Measurements from ENCODE around the gene FCHO2. TPM values are rescaled to one million over a fixed set of nuclear protein-coding genes. Genes with fewer than 3 reads are reported as not detected.

The FCHO2 gene
- total RNA-seq, 2 donors from 2014 or later = 3.4 to 7.1 TPM

DNA sequence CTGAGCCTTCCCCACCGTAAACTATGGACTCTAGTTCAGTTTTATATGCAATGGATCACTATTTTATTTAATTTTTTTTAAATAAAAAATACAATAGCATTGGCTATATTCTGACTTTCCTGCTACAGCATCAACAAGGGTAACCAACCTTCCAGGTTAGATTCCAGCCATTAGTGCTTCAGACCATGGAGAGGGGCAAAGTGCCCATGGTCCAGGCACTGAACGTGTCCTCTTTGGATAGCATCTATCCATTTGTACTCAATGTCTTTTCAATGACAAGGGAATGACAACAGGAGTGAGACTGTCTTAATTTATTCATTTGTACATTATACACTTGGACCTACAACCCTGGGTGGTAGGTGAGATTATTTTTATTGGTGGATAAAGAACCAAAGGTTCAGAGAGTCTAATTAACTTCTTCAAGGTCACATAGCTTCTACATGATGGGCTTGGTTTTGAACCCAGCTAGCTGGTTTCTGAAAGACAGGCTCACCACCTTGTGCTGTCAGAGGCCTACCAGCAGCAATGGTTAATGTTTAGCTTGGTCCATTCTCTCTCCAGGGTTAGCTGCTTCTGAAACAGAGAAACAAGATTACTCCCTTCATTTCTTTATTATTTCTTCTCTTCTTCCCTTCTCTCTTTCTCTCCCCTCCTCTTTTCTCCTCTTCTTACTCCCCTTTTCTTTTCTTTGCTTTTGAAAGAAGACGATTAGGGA is 176.0 kb downstream of the FCHO2 start:
- peaks cover 2 to 5% of the 10 kb centered on the region in 2 donors for H3K4me1 Mint-ChIP-seq (ENCODE audit: low read depth in 2 of 2)
- H3K36me3 Mint-ChIP-seq = no peaks in the 10 kb centered on the region
- no peak for ATAC-seq
- H3K4me3 Mint-ChIP-seq = no peak overlapping the region
- peaks cover 10 to 33% of the 10 kb centered on the region in 2 donors for H3K27me3 Mint-ChIP-seq
- no peak overlapping the region for H3K27ac Mint-ChIP-seq
- DNase-seq (ENCODE audit: low spot score) = no peak
- no peaks in the 10 kb centered on the region for H3K9me3 Mint-ChIP-seq

DNA sequence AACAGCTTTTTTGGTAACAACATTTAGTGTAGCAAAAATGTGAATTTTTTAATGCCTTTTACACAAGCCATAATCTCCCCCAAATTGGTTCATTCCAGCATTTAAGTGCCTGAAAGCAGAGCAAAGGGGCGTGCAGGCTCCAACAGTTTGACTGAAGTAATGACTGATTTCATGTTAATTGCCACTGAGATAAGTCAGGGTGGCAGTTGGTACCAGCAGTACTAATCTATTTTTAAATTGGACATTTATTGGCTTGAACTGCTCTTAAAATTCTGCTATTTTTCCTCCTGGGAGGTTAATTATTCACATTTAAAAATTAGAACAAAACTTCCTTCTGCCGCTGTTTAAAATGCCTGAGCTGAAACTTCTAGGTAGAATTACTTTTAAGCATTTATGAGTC is 176.9 kb downstream of the FCHO2 start:
- no peak for DNase-seq (ENCODE audit: low spot score)
- H3K36me3 Mint-ChIP-seq = no peaks in the 10 kb centered on the region
- H3K9me3 Mint-ChIP-seq = no peaks in the 10 kb centered on the region
- peaks cover 2 to 5% of the 10 kb centered on the region in 2 donors for H3K4me1 Mint-ChIP-seq (ENCODE audit: low read depth in 2 of 2)
- ATAC-seq = no peak
- H3K4me3 Mint-ChIP-seq = no peak overlapping the region
- H3K27me3 Mint-ChIP-seq = peaks cover 10 to 37% of the 10 kb centered on the region in 2 donors
- H3K27ac Mint-ChIP-seq = no peak overlapping the region

GRCh38 chr5:73135021-73135420 is 179.2 kb downstream of the FCHO2 start:
- Mint-ChIP-seq H3K9me3 (no peaks in the 10 kb centered on the region), H3K36me3 (no peaks in the 10 kb centered on the region), H3K4me3 (no peak overlapping the region), H3K27me3 (peaks cover 18 to 34% of the 10 kb centered on the region in 2 donors), H3K4me1 (ENCODE audit: low read depth in 2 of 2) (peaks cover 2 to 5% of the 10 kb centered on the region in 2 donors), H3K27ac (no peak overlapping the region)
- ATAC-seq (no peak), DNase-seq (ENCODE audit: low spot score) (no peak)

DNA sequence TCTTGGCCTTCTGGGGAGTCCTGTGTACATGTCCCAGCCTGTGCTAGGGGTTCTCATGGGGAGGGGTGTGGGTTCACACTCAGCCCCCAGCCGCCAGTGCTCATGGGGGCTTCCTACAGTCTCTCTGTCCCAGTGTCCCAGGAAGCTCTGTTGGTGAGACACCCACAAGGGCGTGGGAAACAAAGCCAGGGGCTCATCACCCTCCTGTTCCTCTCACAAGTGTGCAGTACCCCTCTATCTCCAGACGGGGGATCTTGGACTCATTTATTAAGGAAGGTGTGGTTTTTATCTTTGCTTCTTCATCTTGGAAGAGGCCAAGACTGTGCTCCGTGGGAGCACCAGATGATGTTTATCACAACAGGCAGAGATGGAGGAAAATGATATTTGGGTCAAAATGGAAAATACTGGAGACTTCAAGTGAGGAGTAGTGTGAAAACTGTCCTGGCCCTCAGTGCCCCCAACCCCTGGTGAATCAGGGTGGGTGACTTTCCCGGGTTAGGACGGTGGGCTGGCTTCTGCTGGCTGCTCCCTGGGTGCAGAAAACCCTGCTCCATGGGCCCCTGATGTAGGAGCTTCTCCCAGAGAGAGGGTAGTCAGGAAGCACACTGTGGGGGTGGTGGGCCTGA is 179.7 kb downstream of the FCHO2 start:
- no peak overlapping the region for H3K27ac Mint-ChIP-seq
- H3K4me1 Mint-ChIP-seq (ENCODE audit: low read depth in 2 of 2) = peaks cover 2 to 5% of the 10 kb centered on the region in 2 donors
- H3K4me3 Mint-ChIP-seq = no peak overlapping the region
- H3K9me3 Mint-ChIP-seq = no peaks in the 10 kb centered on the region
- DNase-seq (ENCODE audit: low spot score) (no peak), ATAC-seq (no peak)
- peaks cover 18 to 31% of the 10 kb centered on the region in 2 donors for H3K27me3 Mint-ChIP-seq
- no peaks in the 10 kb centered on the region for H3K36me3 Mint-ChIP-seq

DNA sequence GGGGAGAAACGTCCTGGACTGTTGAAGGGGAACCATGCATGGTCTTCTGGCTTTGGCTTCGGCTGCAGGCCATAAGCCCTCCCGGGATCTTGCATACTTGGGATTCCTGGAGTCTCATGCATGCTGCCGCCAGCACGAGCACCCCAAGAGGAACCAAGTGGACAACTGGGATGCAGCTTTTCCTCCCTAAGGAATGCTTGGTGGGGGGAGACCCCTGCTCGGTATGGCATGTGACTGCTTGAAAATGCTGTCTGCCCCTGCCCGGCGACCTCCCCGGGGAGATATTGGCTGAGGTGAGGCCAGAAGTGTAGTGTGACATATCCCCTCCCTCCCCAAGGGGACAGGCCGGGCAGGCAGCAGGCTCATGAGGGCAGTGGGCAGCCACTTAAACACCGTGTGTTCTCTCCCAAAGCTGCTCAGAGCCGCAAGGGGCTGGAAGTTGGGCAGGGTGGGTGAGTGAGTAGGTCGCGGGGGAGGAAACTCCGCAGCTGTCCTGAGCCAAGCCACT is 180.3 kb downstream of the FCHO2 start:
- Mint-ChIP-seq H3K36me3 (no peaks in the 10 kb centered on the region), H3K27ac (no peak overlapping the region), H3K4me3 (no peak overlapping the region), H3K4me1 (ENCODE audit: low read depth in 2 of 2) (peaks cover 2 to 5% of the 10 kb centered on the region in 2 donors), H3K9me3 (no peaks in the 10 kb centered on the region), H3K27me3 (peaks cover 18 to 32% of the 10 kb centered on the region in 2 donors)
- DNase-seq (ENCODE audit: low spot score) = no peak
- no peak for ATAC-seq

GRCh38 chr5:73137563-73138530 is 182.0 kb downstream of the FCHO2 start:
- peaks cover 2 to 5% of the 10 kb centered on the region in 2 donors for H3K4me1 Mint-ChIP-seq (ENCODE audit: low read depth in 2 of 2)
- no peak for DNase-seq (ENCODE audit: low spot score)
- H3K27ac Mint-ChIP-seq = no peak overlapping the region
- H3K36me3 Mint-ChIP-seq = no peaks in the 10 kb centered on the region
- peaks cover 27 to 46% of the 10 kb centered on the region in 2 donors for H3K27me3 Mint-ChIP-seq
- peak in 1 of 2 donors; percentile 48 for ATAC-seq
- no peaks in the 10 kb centered on the region for H3K9me3 Mint-ChIP-seq
- H3K4me3 Mint-ChIP-seq = no peak overlapping the region

GRCh38 chr5:73139485-73139884 is 183.6 kb downstream of the FCHO2 start:
- no peaks in the 10 kb centered on the region for H3K9me3 Mint-ChIP-seq
- ATAC-seq (no peak), DNase-seq (ENCODE audit: low spot score) (no peak)
- H3K27me3 Mint-ChIP-seq = peaks cover 31 to 46% of the 10 kb centered on the region in 2 donors
- H3K4me3 Mint-ChIP-seq = no peak overlapping the region
- H3K36me3 Mint-ChIP-seq = no peaks in the 10 kb centered on the region
- peaks cover 2 to 5% of the 10 kb centered on the region in 2 donors for H3K4me1 Mint-ChIP-seq (ENCODE audit: low read depth in 2 of 2)
- no peak overlapping the region for H3K27ac Mint-ChIP-seq

Other genes starting within 250 kb of the FCHO2 start
- 100 to 1,000 TPM in 1 of 2 donors, 10 to 100 TPM in 1; 99.4 to 118 TPM for gene TNPO1, start 139.4 kb upstream of the FCHO2 start, total RNA-seq
- 1 to 10 TPM in 1 of 2 donors, under 1 TPM in 1; 0.62 to 1.4 TPM for gene TMEM171, start 164.5 kb downstream of the FCHO2 start, total RNA-seq
- not detected for gene TMEM174, start 217.2 kb downstream of the FCHO2 start, total RNA-seq